Stomach (tissue), 4 donors: ENCODE data around the gene CXADR.

Experiments
- CTCF ChIP-seq, 7 experiments: fragments of 450-650 bp in 4 of 7; fragments of 200-600 bp in 3 of 7; sonication (generic) in 3 of 7; IDR thresholded peaks; one replicate each; pipeline ENCODE4 v1.5.1; 2016 to 2019; ENCODE audit warnings: antibody characterized with exemption in 7 of 7, control low read depth in 2 of 7, mild to moderate bottlenecking in 1 of 7
- POLR2A ChIP-seq, 4 donors: fragments of 450-650 bp; IDR thresholded peaks; one replicate each; pipeline ENCODE4 v1.6.1; 2016; ENCODE audit warnings: antibody characterized with exemption in 4 of 4, control low read depth in 2 of 4, mild to moderate bottlenecking in 1 of 4, moderate library complexity in 1 of 4

GRCh38 chr21:17577701-17578100 lies 64.9 kb downstream of the CXADR start:
- TF ChIP-seq CTCF (IDR thresholded peaks at IDR 0.05) (no peak), POLR2A (IDR thresholded peaks at IDR 0.05) (no peak)
